ENCODE results near the gene MGLL. TPM values are rescaled to one million over a fixed set of nuclear protein-coding genes. Genes with fewer than 3 reads are reported as not detected.

The MGLL gene
- total and polyA plus RNA-seq, 9 of the 15 experiments (the other 6 are each of a cell fraction or from before 2014, with no cell fraction given), result 0.12 to 0.32 (median 0.18) TPM; not detected in 6

DNA sequence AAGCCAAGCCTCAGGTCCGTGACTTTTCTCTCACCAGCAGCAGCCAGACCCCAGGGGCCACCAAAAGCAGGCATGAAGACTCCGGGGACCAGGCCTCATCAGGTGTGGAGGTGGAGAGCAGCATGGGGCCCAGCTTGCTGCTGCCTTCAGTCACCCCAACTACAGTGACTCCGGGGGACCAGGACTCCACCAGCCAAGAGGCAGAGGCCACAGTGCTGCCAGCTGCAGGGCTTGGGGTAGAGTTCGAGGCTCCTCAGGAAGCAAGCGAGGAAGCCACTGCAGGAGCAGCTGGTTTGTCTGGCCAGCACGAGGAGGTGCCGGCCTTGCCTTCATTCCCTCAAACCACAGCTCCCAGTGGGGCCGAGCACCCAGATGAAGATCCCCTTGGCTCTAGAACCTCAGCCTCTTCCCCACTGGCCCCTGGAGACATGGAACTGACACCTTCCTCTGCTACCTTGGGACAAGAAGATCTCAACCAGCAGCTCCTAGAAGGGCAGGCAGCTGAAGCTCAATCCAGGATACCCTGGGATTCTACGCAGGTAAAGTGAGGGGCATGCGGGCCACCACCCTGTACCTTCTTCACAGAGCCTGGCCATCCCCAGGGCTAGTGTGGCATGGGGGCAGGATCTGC lies 161.6 kb downstream of the MGLL start:
- BruUV-seq (replicated peaks), result TSS peak; percentile 73

DNA sequence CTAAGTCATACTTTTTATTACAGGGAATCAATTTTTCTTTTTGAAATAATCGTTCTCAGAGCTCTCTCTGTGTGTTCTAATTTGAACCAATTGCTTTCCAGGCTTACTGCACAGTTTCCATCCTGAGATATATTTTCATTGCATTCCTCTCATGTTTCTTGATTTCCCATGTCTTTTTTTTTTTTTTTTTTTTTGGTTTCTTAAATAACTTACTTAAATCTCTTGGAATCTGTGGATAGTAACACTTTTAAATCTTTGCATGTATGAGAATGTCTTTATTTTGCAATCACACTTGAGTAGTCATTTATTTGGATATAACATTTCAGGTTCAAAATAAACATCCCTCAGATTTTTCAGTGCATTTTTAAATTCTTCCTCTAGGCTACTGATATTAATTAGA lies 164.1 kb downstream of the MGLL start:
- H3K36me3 ChIP-seq (ENCODE audit: control insufficient read depth, insufficient read depth, low read length), result peaks cover 35% of the 10 kb centered on the region; the same call in 1 of the 3 replicates
- POLR2A ChIA-PET, result no interaction called here
- 7% methylated on average over 1 of the region's 1 CpG for WGBS (ENCODE audit: insufficient coverage, low coverage, missing lambda C conversion rate)
- no peak overlapping the region for H3K4me3 ChIP-seq
- no peaks in the 10 kb centered on the region for H3K9me3 ChIP-seq (replicated peaks; ENCODE audit: control insufficient read depth, insufficient read depth, low read depth, low read length)
- no peaks in the 10 kb centered on the region for H4K20me1 ChIP-seq (replicated peaks; ENCODE audit: control insufficient read depth, insufficient read depth, low read length)
- H3K4me2 ChIP-seq (ENCODE audit: insufficient read depth, low read length), result no peak overlapping the region
- no peak overlapping the region for H3K27ac ChIP-seq (ENCODE audit: extremely low read depth, low read depth, low read length)
- no peaks in the 10 kb centered on the region for H3K9me1 ChIP-seq (ENCODE audit: control insufficient read depth, insufficient read depth, low read length)
- BruUV-seq (replicated peaks), result no TSS peak
- no peak overlapping the region for H3K9ac ChIP-seq (ENCODE audit: insufficient read depth in 1 of 2, low read depth in 2 of 2, low read length in 2 of 2)
- no peaks in the 10 kb centered on the region; a peak in 1 of 5 replicates for H3K4me1 ChIP-seq (replicated peaks in 1 of 2; ENCODE audit: control insufficient read depth in 2 of 2, insufficient read depth in 2 of 2, low read length in 2 of 2)
- FAIRE-seq, result no peak
- H2AFZ ChIP-seq (ENCODE audit: low read depth, low read length), result no peak overlapping the region
- DNase-seq (ENCODE audit: extremely low read depth in 1 of 4, low spot score in 3 of 4), result no peak
- in situ Hi-C loops (cut with MboI), result no loop called here
- H3K79me2 ChIP-seq (ENCODE audit: control insufficient read depth, insufficient read depth, low read length), result no peaks in the 10 kb centered on the region
- ATAC-seq, result no peak
- no peaks in the 10 kb centered on the region for H3K27me3 ChIP-seq (ENCODE audit: control insufficient read depth in 2 of 2, insufficient read depth in 2 of 2, low read length in 2 of 2)
- CTCF ChIA-PET (ENCODE audit: low intra/inter-chr PET ratio), result no interaction called here
- intact Hi-C loops (cut with micrococcal nuclease), result loop anchor here (10.0 kb wide), 2 partner anchors 177 to 477 kb away; no protein-coding TSS in a partner anchor
- TF ChIP-seq ZNF507 (tag; conservative IDR thresholded peaks at IDR 0.05) (no peak), JUNB (CRISPR knock-in tag; conservative IDR thresholded peaks at IDR 0.05) (no peak), ASH1L (IDR thresholded peaks at IDR 0.05; ENCODE audit: borderline replicate concordance, low read depth, partially characterized antibody) (no peak), ZNF780A (CRISPR knock-in tag; IDR thresholded peaks at IDR 0.05) (no peak), ZNF561 (CRISPR knock-in tag; conservative IDR thresholded peaks at IDR 0.05) (no peak), HNRNPK (IDR thresholded peaks at IDR 0.05; ENCODE audit: low read depth, low read length, poor library complexity, severe bottlenecking) (no peak), HCFC1 (IDR thresholded peaks at IDR 0.05; ENCODE audit: low read depth, low read length) (no peak), SP1 (CRISPR knock-in tag; IDR thresholded peaks at IDR 0.05) (no peak), CHD1 (IDR thresholded peaks at IDR 0.05; ENCODE audit: low read length) (no peak), RBM17 (IDR thresholded peaks at IDR 0.05; ENCODE audit: borderline replicate concordance, low read depth, low read length) (no peak), ZNF766 (CRISPR knock-in tag; conservative IDR thresholded peaks at IDR 0.05) (no peak), DACH1 (IDR thresholded peaks at IDR 0.05; ENCODE audit: partially characterized antibody) (no peak)
- TF ChIP-seq, protein P1, sequence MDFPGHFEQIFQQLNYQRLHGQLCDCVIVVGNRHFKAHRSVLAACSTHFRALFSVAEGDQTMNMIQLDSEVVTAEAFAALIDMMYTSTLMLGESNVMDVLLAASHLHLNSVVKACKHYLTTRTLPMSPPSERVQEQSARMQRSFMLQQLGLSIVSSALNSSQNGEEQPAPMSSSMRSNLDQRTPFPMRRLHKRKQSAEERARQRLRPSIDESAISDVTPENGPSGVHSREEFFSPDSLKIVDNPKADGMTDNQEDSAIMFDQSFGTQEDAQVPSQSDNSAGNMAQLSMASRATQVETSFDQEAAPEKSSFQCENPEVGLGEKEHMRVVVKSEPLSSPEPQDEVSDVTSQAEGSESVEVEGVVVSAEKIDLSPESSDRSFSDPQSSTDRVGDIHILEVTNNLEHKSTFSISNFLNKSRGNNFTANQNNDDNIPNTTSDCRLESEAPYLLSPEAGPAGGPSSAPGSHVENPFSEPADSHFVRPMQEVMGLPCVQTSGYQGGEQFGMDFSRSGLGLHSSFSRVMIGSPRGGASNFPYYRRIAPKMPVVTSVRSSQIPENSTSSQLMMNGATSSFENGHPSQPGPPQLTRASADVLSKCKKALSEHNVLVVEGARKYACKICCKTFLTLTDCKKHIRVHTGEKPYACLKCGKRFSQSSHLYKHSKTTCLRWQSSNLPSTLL (IDR thresholded peaks at IDR 0.05), result no peak

More for the DNA sequence above, 161.6 kb downstream of the MGLL start:
- CTCF ChIA-PET (ENCODE audit: low intra/inter-chr PET ratio), result no interaction called here
- H3K79me2 ChIP-seq (ENCODE audit: control insufficient read depth, insufficient read depth, low read length), result no peaks in the 10 kb centered on the region
- no peaks in the 10 kb centered on the region for H3K9me3 ChIP-seq (replicated peaks; ENCODE audit: control insufficient read depth, insufficient read depth, low read depth, low read length)
- WGBS (ENCODE audit: insufficient coverage, low coverage, missing lambda C conversion rate), result 91% methylated on average over 7 of the region's 10 CpGs
- no peak overlapping the region for H3K27ac ChIP-seq (ENCODE audit: extremely low read depth, low read depth, low read length)
- POLR2A ChIA-PET, result interaction anchor here (0.7 kb wide), 1 partner anchor 72 kb away, joined by 3 read pairs; no protein-coding TSS in a partner anchor
- no peak overlapping the region for H3K4me3 ChIP-seq
- H3K27me3 ChIP-seq (ENCODE audit: control insufficient read depth in 2 of 2, insufficient read depth in 2 of 2, low read length in 2 of 2), result no peaks in the 10 kb centered on the region
- no peak overlapping the region for H3K9ac ChIP-seq (ENCODE audit: insufficient read depth in 1 of 2, low read depth in 2 of 2, low read length in 2 of 2)
- in situ Hi-C loops (cut with MboI) (no loop called here), intact Hi-C loops (cut with micrococcal nuclease) (no loop called here)
- H2AFZ ChIP-seq (ENCODE audit: low read depth, low read length), result no peak overlapping the region
- H3K9me1 ChIP-seq (ENCODE audit: control insufficient read depth, insufficient read depth, low read length), result no peaks in the 10 kb centered on the region
- no peaks in the 10 kb centered on the region; a peak in 1 of 5 replicates for H3K4me1 ChIP-seq (replicated peaks in 1 of 2; ENCODE audit: control insufficient read depth in 2 of 2, insufficient read depth in 2 of 2, low read length in 2 of 2)
- no peaks in the 10 kb centered on the region for H4K20me1 ChIP-seq (replicated peaks; ENCODE audit: control insufficient read depth, insufficient read depth, low read length)
- TF ChIP-seq STAT5B (CRISPR knock-in tag; IDR thresholded peaks at IDR 0.05), result no peak
- FAIRE-seq (no peak), DNase-seq (ENCODE audit: extremely low read depth in 1 of 4, low spot score in 3 of 4) (no peak), ATAC-seq (no peak)
- H3K4me2 ChIP-seq (ENCODE audit: insufficient read depth, low read length), result no peak overlapping the region
- peaks cover 49% of the 10 kb centered on the region; the same call in 1 of the 3 replicates for H3K36me3 ChIP-seq (ENCODE audit: control insufficient read depth, insufficient read depth, low read length)
